Measurements from ENCODE around the gene DGKZ. TPM values are rescaled to one million over a fixed set of nuclear protein-coding genes. Genes with fewer than 3 reads are reported as not detected.

DGKZ gene
- total and polyA plus RNA-seq, 2 donors from 2014 or later = 48.5 to 50.6 TPM

- no peak overlapping the region for H3K4me3 ChIP-seq (ENCODE audit: low read length in 3 of 3)
- intact Hi-C loops (cut with DNase I) = loop anchor here (10.0 kb wide), 1 partner anchor 147 kb away; no protein-coding TSS in a partner anchor
- no peak overlapping the region for H3K9ac ChIP-seq (ENCODE audit: low read length in 3 of 3)
- no peak overlapping the region for H3K27ac ChIP-seq (ENCODE audit: low read depth in 2 of 2, low read length in 2 of 2)
- H3K27me3 ChIP-seq (ENCODE audit: control insufficient read depth, insufficient read depth, low read length) = peaks cover 13% of the 10 kb centered on the region
- H3K4me1 ChIP-seq (ENCODE audit: control insufficient read depth in 2 of 3, insufficient read depth in 2 of 3, low read depth in 1 of 3, low read length in 3 of 3) = peaks cover 0 to 13% (median 4%) of the 10 kb centered on the region in 3 donors
- DNase-seq = no peak
- TF ChIP-seq CTCF (IDR thresholded peaks at IDR 0.05; ENCODE audit: borderline replicate concordance, extremely low read depth, insufficient read depth) = no peak
- FAIRE-seq = no peak
- H3K36me3 ChIP-seq (ENCODE audit: control insufficient read depth in 2 of 3, insufficient read depth in 3 of 3, low read length in 3 of 3) = no peaks in the 10 kb centered on the region
- no peaks in the 10 kb centered on the region for H3K9me3 ChIP-seq (ENCODE audit: control insufficient read depth in 2 of 3, insufficient read depth in 1 of 3, low read length in 3 of 3)
Measured at GRCh38 chr11:46387456-46387855, 40.2 kb downstream of the DGKZ start.

- Histone ChIP-seq H3K9ac (ENCODE audit: low read length in 3 of 3) (no peak overlapping the region), H3K36me3 (ENCODE audit: control insufficient read depth in 2 of 3, insufficient read depth in 3 of 3, low read length in 3 of 3) (no peaks in the 10 kb centered on the region), H3K4me1 (ENCODE audit: control insufficient read depth in 2 of 3, insufficient read depth in 2 of 3, low read depth in 1 of 3, low read length in 3 of 3) (peaks cover 0 to 16% (median 4%) of the 10 kb centered on the region in 3 donors), H3K27ac (ENCODE audit: low read depth in 2 of 2, low read length in 2 of 2) (no peak overlapping the region), H3K4me3 (ENCODE audit: low read length in 3 of 3) (no peak overlapping the region), H3K27me3 (ENCODE audit: control insufficient read depth, insufficient read depth, low read length) (peaks cover 13% of the 10 kb centered on the region), H3K9me3 (ENCODE audit: control insufficient read depth in 2 of 3, insufficient read depth in 1 of 3, low read length in 3 of 3) (no peaks in the 10 kb centered on the region)
- no peak for TF ChIP-seq CTCF (IDR thresholded peaks at IDR 0.05; ENCODE audit: borderline replicate concordance, extremely low read depth, insufficient read depth)
- DNase-seq (peak in 3 of 5 donors; percentile 42 to 58 (median 56)), FAIRE-seq (no peak)
- intact Hi-C loops (cut with DNase I) = loop anchor here (10.0 kb wide), 1 partner anchor 147 kb away; no protein-coding TSS in a partner anchor
Measured at GRCh38 chr11:46387919-46388618, 40.8 kb downstream of the DGKZ start.

GRCh38 chr11:46388619-46389449, 41.6 kb downstream of the DGKZ start:
- H3K27me3 ChIP-seq (ENCODE audit: control insufficient read depth, insufficient read depth, low read length) = peaks cover 13% of the 10 kb centered on the region
- no peak overlapping the region for H3K9ac ChIP-seq (ENCODE audit: low read length in 3 of 3)
- DNase-seq (peak in 4 of 5 donors; percentile 40 to 57 (median 50)), FAIRE-seq (no peak)
- H3K4me3 ChIP-seq (ENCODE audit: low read length in 3 of 3) = no peak overlapping the region
- H3K9me3 ChIP-seq (ENCODE audit: control insufficient read depth in 2 of 3, insufficient read depth in 1 of 3, low read length in 3 of 3) = no peaks in the 10 kb centered on the region
- no peak for TF ChIP-seq CTCF (IDR thresholded peaks at IDR 0.05; ENCODE audit: borderline replicate concordance, extremely low read depth, insufficient read depth)
- peaks cover 0 to 18% (median 4%) of the 10 kb centered on the region in 3 donors for H3K4me1 ChIP-seq (ENCODE audit: control insufficient read depth in 2 of 3, insufficient read depth in 2 of 3, low read depth in 1 of 3, low read length in 3 of 3)
- no peaks in the 10 kb centered on the region for H3K36me3 ChIP-seq (ENCODE audit: control insufficient read depth in 2 of 3, insufficient read depth in 3 of 3, low read length in 3 of 3)
- H3K27ac ChIP-seq (ENCODE audit: low read depth in 2 of 2, low read length in 2 of 2) = no peak overlapping the region
- intact Hi-C loops (cut with DNase I) = loop anchor here (10.0 kb wide), 1 partner anchor 146 kb away; no protein-coding TSS in a partner anchor

All from kidney (tissue), 14 donors.